Stimulated activated CD4-positive, alpha-beta T cell treated with anti-CD3 and anti-CD28 coated beads, Interleukin-4, amount 100 ng/mL, for 24 hours (primary cell): ENCODE data around the gene FXYD3.
A peak's percentile ranks its signal among the peaks of the same experiment; 100 is the strongest.

Experiments
- DNase-seq: peaks from one replicate; pipeline ENCODE4 v3.0.0-alpha.2; 2020

FXYD3 gene

GRCh38 chr19:35166100-35167063, 50.8 kb downstream of the FXYD3 start:
- DNase-seq = no peak

DNA sequence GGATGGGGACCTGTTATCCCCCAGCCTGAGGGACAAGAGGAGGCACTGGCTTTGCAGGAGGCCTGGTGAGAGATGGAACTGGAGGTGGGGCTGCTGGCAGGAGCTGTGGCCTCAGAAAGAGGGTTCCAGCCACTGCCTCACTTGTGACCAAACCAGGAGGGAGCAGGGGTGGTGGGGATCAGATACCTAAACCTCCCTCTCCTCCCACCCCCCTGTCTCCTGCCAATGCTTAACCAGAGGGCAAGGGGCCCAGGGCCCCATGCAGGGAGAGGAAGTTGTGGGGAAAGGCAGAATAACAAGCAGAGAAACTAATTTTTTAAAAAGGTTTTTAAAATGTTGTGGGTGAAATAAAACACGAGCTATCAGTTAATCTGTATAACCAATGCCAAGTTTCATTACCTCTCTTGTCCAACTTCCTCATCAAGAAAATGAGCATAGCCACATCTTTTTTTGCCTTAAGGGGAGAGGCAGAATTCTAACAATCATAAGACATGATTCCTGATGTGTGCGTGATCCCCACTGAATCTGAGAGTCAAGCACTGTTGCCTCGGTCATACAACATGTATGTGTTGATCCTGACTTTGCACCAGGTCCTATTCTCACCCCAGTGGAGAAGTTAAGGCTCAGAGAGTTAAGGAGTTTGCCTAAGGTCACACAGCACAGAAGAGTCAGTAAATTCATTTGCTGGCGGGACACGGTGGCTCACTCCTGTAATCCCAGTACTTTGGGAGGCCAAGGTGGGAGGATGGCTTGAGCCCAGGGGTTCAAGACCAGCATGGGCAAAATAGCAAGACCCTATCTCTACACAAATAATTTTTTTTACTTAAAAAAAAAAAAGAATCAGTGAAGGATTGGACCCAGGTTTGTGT, 51.9 kb downstream of the FXYD3 start:
- DNase-seq = no peak

GRCh38 chr19:35168196-35168595, 52.6 kb downstream of the FXYD3 start:
- no peak for DNase-seq

DNA sequence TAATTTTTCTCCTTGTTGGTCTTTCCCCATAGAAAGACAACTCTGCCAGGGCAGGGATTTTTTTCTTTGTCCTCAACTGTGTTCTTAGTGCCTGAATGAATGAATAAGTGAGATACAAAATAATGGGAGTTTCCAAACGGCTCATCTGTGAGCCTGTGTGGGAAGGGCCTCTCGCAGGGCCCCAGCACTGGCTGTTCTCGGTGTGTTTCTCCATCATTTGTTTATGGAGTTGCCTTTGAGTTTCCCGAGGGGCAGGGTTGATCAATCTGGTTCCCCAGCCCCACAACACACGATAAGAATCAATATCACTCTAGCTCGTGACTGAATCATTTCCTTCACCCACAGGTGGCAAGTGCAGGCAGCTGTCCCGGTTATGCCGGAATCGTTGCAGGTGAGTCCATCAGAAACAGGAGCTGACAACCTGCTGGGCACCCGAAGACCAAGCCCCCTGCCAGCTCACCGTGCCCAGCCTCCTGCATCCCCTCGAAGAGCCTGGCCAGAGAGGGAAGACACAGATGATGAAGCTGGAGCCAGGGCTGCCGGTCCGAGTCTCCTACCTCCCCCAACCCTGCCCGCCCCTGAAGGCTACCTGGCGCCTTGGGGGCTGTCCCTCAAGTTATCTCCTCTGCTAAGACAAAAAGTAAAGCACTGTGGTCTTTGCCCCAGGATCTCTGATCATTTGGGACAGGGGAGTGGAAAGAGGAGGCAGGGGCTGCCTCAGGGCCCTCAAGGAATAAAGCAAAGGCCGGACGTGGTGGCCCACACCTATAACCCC, 53.8 kb downstream of the FXYD3 start:
- DNase-seq = peak; percentile 39

DNA sequence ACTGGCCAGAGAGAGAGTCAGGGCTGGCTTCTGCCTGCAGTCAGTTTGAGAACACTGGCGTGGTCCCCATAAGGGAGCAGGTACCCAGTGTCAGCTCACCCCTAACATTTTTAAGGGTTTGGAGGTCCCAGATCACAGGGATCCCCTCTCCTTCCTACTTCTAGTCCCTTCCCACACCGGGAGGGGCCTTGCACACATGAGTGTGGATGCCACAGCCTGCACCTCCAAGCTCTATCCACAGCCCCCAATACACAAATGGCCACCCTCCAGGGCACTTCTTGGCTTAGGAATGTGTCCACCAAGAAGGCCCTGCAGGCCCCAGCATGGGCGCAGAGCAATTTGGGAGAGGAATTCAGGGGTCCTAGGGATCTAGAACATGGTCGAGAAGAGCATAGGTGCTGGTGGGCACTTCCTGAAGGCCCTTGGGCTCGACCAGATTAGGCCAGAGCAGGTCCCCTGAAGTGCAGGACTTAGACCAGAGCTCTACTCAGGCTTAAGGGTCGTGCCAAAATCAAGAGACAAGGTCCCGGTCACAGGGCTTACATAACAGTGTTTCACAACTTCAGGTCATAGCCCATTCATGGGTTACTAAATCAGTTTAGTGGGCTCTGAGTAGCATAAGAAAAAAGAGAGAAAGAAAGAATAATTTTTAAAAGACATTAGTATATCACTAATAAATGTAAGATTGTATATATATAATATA, 54.9 kb downstream of the FXYD3 start:
- DNase-seq = no peak

GRCh38 chr19:35171730-35172129, 56.1 kb downstream of the FXYD3 start:
- no peak for DNase-seq
